K562 (cell line): ENCODE data around the gene TRAP1. TPM values are rescaled to one million over a fixed set of nuclear protein-coding genes. Genes with fewer than 3 reads are reported as not detected.

ENCODE experiments used
- BMI1 ChIP-seq: fragments of 150-350 bp; IDR thresholded peaks from 2 replicates; pipeline ENCODE4 v1.6.1; 2014; ENCODE audit warnings: low read length
- EGR1 ChIP-seq: fragments of 450-650 bp; conservative IDR thresholded peaks from 2 replicates; pipeline ENCODE4 v1.6.1; 2017; ENCODE audit warnings: mild to moderate bottlenecking
- FOSL1 ChIP-seq: fragments of 200-800 bp; sonication (Bioruptor generic); conservative IDR thresholded peaks from 2 replicates; pipeline ENCODE4 v1.6.1; 2016; ENCODE audit warnings: missing genetic modification characterization, missing compliant biosample characterization
- HNRNPLL ChIP-seq: fragments of 200-400 bp; formaldehyde crosslinking; IDR thresholded peaks from 2 replicates; pipeline ENCODE4 v1.6.1; 2017; ENCODE audit warnings: low read length, low read depth, mild to moderate bottlenecking; ENCODE audit not compliant: poor library complexity, severe bottlenecking
- PHF21A ChIP-seq: fragments of 450-650 bp; IDR thresholded peaks from 2 replicates; pipeline ENCODE4 v1.6.1; 2017; ENCODE audit warnings: low read depth, borderline replicate concordance
- ZNF121 ChIP-seq: sonication (generic); formaldehyde crosslinking; conservative IDR thresholded peaks from 2 replicates; pipeline ENCODE4 v1.8.0; 2022; ENCODE audit warnings: missing genetic modification reagents
- ZNF551 ChIP-seq: fragments of 250-450 bp; sonication (Bioruptor Pico); IDR thresholded peaks from 2 replicates; pipeline ENCODE4 v1.5.0; 2021; ENCODE audit warnings: mild to moderate bottlenecking, moderate library complexity
- polyA plus RNA-seq, 8 experiments: library from polyadenylated mRNA; depleted of rRNA in 4 of 8; stranded (reverse) in 5 of 8; unstranded in 3 of 8; fragments of >200 nt; fragmentation: Nextera tagmentation in 2 of 8; fragmentation: Illumina TruSeq in 1 of 8; extraction: Ambion mirVana in 2 of 8; extraction: Trizol in 1 of 8; gene quantifications; 2 replicates each; pipeline versions ENCODE4 v1.2.1 to v1.2.3, GENCODE V29; 2011 to 2014; ENCODE audit warnings: inconsistent platforms in 1 of 8, missing spikeins in 1 of 8
- total RNA-seq, 7 experiments: library from RNA; depleted of rRNA in 6 of 7; stranded (reverse); fragments of >200 nt in 6 of 7; fragmentation: Illumina TruSeq in 2 of 7; extraction: Trizol in 2 of 7; gene quantifications; 2 replicates each; pipeline versions ENCODE4 v1.2.1 to v1.2.3, GENCODE V29; 2011 to 2021; ENCODE audit warnings: low replicate concordance in 1 of 7
- TF ChIP-seq, protein P1 (sequence below): fragments of 200-800 bp; sonication (Bioruptor generic); IDR thresholded peaks from 2 replicates; pipeline ENCODE4 v1.6.1; 2016; ENCODE audit warnings: missing genetic modification characterization, missing compliant biosample characterization
- TF ChIP-seq, protein P2 (sequence below): IDR thresholded peaks from 3 replicates; pipeline ENCODE4 v1.6.1; 2011; ENCODE audit warnings: borderline replicate concordance, mild to moderate bottlenecking; ENCODE audit not compliant: insufficient read length, insufficient read depth
- TF ChIP-seq, protein P3 (sequence below): sonication (generic); formaldehyde crosslinking; IDR thresholded peaks from 2 replicates; pipeline ENCODE4 v1.8.1; 2023; ENCODE audit warnings: missing genetic modification reagents, mild to moderate bottlenecking, borderline replicate concordance
- TF ChIP-seq, protein P4 (sequence below): fragments of 150-350 bp; IDR thresholded peaks from 2 replicates; pipeline ENCODE4 v1.6.1; 2014; ENCODE audit warnings: low read depth, mild to moderate bottlenecking, low read length, borderline replicate concordance

Gene TRAP1
- total and polyA plus RNA-seq, 9 of the 15 experiments (the other 6 are each of a cell fraction or from before 2014, with no cell fraction given), result 19.1 to 436 (median 301) TPM

DNA sequence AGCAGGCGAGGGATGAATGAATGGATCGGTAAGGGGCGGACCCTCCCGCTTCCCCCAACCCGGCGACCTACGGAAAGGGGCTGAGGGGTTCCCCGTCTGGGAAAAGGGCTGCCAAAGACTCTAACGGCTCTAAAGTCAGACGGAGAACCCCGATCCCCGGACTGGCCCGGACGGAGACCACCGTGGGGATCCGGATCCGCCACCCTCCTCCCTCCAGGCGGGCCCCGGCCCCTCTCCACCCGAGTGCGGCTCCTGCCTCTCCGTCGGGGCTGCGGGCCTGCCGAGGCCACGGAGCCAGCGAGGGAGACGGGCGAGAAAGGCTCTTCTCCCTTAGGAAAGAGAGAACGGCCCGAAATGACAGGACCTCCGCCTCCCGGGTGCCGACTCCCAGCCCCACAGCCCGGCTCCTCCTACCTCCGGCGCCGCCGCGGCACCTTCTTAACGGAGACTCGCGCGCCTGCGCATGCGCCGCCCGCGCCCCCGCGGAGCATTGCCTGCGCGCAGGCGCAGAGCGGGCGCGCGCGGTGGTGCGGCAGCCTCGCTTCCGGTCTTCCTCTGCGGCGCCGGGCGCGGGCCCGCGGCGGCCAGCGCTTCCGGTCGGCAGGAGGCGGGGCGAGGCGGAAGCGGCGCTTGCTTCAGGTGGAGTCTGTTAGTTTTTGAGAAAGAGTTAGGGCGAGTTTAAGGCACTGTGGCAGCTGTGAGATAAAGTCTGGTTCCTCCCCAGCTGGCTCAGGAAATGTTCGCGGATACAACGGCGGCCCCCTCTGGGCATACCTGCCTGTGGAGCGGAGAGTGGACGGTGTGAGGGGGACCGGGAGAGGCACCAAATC, 106.0 kb downstream of the TRAP1 start, which contains the start of gene SLX4 (continued):
- TF ChIP-seq EGR1 (peak; percentile 65), FOSL1 (tag) (no peak), BMI1 (no peak), ZNF551 (CRISPR knock-in tag) (no peak), PHF21A (no peak), ZNF121 (0 out of 2 replicates have a peak, but pooled peaks have one; percentile 12), HNRNPLL (no peak)
- TF ChIP-seq, protein P1, sequence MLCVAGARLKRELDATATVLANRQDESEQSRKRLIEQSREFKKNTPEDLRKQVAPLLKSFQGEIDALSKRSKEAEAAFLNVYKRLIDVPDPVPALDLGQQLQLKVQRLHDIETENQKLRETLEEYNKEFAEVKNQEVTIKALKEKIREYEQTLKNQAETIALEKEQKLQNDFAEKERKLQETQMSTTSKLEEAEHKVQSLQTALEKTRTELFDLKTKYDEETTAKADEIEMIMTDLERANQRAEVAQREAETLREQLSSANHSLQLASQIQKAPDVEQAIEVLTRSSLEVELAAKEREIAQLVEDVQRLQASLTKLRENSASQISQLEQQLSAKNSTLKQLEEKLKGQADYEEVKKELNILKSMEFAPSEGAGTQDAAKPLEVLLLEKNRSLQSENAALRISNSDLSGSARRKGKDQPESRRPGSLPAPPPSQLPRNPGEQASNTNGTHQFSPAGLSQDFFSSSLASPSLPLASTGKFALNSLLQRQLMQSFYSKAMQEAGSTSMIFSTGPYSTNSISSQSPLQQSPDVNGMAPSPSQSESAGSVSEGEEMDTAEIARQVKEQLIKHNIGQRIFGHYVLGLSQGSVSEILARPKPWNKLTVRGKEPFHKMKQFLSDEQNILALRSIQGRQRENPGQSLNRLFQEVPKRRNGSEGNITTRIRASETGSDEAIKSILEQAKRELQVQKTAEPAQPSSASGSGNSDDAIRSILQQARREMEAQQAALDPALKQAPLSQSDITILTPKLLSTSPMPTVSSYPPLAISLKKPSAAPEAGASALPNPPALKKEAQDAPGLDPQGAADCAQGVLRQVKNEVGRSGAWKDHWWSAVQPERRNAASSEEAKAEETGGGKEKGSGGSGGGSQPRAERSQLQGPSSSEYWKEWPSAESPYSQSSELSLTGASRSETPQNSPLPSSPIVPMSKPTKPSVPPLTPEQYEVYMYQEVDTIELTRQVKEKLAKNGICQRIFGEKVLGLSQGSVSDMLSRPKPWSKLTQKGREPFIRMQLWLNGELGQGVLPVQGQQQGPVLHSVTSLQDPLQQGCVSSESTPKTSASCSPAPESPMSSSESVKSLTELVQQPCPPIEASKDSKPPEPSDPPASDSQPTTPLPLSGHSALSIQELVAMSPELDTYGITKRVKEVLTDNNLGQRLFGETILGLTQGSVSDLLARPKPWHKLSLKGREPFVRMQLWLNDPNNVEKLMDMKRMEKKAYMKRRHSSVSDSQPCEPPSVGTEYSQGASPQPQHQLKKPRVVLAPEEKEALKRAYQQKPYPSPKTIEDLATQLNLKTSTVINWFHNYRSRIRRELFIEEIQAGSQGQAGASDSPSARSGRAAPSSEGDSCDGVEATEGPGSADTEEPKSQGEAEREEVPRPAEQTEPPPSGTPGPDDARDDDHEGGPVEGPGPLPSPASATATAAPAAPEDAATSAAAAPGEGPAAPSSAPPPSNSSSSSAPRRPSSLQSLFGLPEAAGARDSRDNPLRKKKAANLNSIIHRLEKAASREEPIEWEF (CRISPR knock-in tag), result no peak
- TF ChIP-seq, protein P2, sequence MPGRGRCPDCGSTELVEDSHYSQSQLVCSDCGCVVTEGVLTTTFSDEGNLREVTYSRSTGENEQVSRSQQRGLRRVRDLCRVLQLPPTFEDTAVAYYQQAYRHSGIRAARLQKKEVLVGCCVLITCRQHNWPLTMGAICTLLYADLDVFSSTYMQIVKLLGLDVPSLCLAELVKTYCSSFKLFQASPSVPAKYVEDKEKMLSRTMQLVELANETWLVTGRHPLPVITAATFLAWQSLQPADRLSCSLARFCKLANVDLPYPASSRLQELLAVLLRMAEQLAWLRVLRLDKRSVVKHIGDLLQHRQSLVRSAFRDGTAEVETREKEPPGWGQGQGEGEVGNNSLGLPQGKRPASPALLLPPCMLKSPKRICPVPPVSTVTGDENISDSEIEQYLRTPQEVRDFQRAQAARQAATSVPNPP, result no peak
- TF ChIP-seq, protein P3, sequence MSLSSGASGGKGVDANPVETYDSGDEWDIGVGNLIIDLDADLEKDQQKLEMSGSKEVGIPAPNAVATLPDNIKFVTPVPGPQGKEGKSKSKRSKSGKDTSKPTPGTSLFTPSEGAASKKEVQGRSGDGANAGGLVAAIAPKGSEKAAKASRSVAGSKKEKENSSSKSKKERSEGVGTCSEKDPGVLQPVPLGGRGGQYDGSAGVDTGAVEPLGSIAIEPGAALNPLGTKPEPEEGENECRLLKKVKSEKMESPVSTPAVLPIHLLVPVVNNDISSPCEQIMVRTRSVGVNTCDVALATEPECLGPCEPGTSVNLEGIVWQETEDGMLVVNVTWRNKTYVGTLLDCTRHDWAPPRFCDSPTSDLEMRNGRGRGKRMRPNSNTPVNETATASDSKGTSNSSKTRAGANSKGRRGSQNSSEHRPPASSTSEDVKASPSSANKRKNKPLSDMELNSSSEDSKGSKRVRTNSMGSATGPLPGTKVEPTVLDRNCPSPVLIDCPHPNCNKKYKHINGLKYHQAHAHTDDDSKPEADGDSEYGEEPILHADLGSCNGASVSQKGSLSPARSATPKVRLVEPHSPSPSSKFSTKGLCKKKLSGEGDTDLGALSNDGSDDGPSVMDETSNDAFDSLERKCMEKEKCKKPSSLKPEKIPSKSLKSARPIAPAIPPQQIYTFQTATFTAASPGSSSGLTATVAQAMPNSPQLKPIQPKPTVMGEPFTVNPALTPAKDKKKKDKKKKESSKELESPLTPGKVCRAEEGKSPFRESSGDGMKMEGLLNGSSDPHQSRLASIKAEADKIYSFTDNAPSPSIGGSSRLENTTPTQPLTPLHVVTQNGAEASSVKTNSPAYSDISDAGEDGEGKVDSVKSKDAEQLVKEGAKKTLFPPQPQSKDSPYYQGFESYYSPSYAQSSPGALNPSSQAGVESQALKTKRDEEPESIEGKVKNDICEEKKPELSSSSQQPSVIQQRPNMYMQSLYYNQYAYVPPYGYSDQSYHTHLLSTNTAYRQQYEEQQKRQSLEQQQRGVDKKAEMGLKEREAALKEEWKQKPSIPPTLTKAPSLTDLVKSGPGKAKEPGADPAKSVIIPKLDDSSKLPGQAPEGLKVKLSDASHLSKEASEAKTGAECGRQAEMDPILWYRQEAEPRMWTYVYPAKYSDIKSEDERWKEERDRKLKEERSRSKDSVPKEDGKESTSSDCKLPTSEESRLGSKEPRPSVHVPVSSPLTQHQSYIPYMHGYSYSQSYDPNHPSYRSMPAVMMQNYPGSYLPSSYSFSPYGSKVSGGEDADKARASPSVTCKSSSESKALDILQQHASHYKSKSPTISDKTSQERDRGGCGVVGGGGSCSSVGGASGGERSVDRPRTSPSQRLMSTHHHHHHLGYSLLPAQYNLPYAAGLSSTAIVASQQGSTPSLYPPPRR (CRISPR knock-in tag), result no peak
- TF ChIP-seq, protein P4, sequence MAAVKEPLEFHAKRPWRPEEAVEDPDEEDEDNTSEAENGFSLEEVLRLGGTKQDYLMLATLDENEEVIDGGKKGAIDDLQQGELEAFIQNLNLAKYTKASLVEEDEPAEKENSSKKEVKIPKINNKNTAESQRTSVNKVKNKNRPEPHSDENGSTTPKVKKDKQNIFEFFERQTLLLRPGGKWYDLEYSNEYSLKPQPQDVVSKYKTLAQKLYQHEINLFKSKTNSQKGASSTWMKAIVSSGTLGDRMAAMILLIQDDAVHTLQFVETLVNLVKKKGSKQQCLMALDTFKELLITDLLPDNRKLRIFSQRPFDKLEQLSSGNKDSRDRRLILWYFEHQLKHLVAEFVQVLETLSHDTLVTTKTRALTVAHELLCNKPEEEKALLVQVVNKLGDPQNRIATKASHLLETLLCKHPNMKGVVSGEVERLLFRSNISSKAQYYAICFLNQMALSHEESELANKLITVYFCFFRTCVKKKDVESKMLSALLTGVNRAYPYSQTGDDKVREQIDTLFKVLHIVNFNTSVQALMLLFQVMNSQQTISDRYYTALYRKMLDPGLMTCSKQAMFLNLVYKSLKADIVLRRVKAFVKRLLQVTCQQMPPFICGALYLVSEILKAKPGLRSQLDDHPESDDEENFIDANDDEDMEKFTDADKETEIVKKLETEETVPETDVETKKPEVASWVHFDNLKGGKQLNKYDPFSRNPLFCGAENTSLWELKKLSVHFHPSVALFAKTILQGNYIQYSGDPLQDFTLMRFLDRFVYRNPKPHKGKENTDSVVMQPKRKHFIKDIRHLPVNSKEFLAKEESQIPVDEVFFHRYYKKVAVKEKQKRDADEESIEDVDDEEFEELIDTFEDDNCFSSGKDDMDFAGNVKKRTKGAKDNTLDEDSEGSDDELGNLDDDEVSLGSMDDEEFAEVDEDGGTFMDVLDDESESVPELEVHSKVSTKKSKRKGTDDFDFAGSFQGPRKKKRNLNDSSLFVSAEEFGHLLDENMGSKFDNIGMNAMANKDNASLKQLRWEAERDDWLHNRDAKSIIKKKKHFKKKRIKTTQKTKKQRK, result no peak
